Measurements from ENCODE around the gene OXSR1. TPM values are rescaled to one million over a fixed set of nuclear protein-coding genes. Genes with fewer than 3 reads are reported as not detected.

The OXSR1 gene
- total and polyA plus RNA-seq, 2 of the 13 experiments (the other 11 are each of a cell fraction or from before 2014, with no cell fraction given): 27.4 to 32.6 TPM

- H2AFZ ChIP-seq (ENCODE audit: low read length): no peak overlapping the region
- no peak for FAIRE-seq
- peaks cover 2% of the 10 kb centered on the region; the same call in 1 of the 2 replicates for H3K4me1 ChIP-seq (ENCODE audit: insufficient read depth, low read length)
- no peaks in the 10 kb centered on the region for H4K20me1 ChIP-seq (ENCODE audit: insufficient read depth, low read length)
- H3K27me3 ChIP-seq (ENCODE audit: control insufficient read depth in 1 of 2, insufficient read depth in 2 of 2, low read length in 2 of 2): no peaks in the 10 kb centered on the region
- intact Hi-C loops (cut with micrococcal nuclease; ENCODE audit: unreplicated experiment): no loop called here
- POLR2A ChIA-PET: interaction anchor here (1.9 kb wide), 1 partner anchor 21 kb away, joined by 6 read pairs; the partner anchor contains the start of gene ACAA1
- H3K27ac ChIP-seq (ENCODE audit: extremely low read length, insufficient read depth, low read length): no peak overlapping the region
- no peak overlapping the region for H3K9ac ChIP-seq (ENCODE audit: insufficient read depth, low read depth, low read length)
- no peak overlapping the region for H3K4me3 ChIP-seq (replicated peaks in 1 of 3; ENCODE audit: insufficient read depth in 1 of 3, low read depth in 2 of 3, low read length in 3 of 3)
- CTCF ChIA-PET (ENCODE audit: low intra/inter-chr PET ratio, low total read pairs): no interaction called here
- no peak overlapping the region for H3K4me2 ChIP-seq (ENCODE audit: low read depth, low read length)
- no peaks in the 10 kb centered on the region for H3K79me2 ChIP-seq (ENCODE audit: insufficient read depth, low read length)
- in situ Hi-C loops (cut with HindIII; ENCODE audit: extremely low pct_ligation_motif_present, low pct_unique_long_range_greater_than_20kb): no loop called here
- no peaks in the 10 kb centered on the region for H3K36me3 ChIP-seq (replicated peaks in 1 of 2; ENCODE audit: control insufficient read depth in 1 of 2, insufficient read depth in 2 of 2, low read length in 2 of 2)
- DNase-seq (ENCODE audit: low spot score): no peak
- WGBS (ENCODE audit: low lambda C conversion rate): 82% methylated on average over 3 of the region's 3 CpGs
- H3K9me3 ChIP-seq (ENCODE audit: low read length): no peaks in the 10 kb centered on the region
- no peak for ATAC-seq
- no peak for TF ChIP-seq PREB (CRISPR knock-in tag; IDR thresholded peaks at IDR 0.05)
- peak; percentile 83 for TF ChIP-seq LCORL (IDR thresholded peaks at IDR 0.05)
- TF ChIP-seq LCORL (CRISPR knock-in tag; IDR thresholded peaks at IDR 0.05): no peak
- no TSS peak for BruUV-seq (replicated peaks)
Observed at GRCh38 chr3:38157595-38157994, 7.7 kb upstream of the OXSR1 start.

- ChIA-PET CTCF (ENCODE audit: low intra/inter-chr PET ratio, low total read pairs) (no interaction called here), POLR2A (interaction anchor here (1.9 kb wide), 1 partner anchor 22 kb away, joined by 6 read pairs; the partner anchor contains the start of gene ACAA1)
- ATAC-seq (no peak), FAIRE-seq (no peak), DNase-seq (ENCODE audit: low spot score) (no peak)
- TF ChIP-seq HMGXB3 (CRISPR knock-in tag; IDR thresholded peaks at IDR 0.05; ENCODE audit: borderline replicate concordance) (no peak), MXD1 (CRISPR knock-in tag; IDR thresholded peaks at IDR 0.05) (no peak), ZBTB37 (CRISPR knock-in tag; IDR thresholded peaks at IDR 0.05) (no peak), CSRNP2 (CRISPR knock-in tag; conservative IDR thresholded peaks at IDR 0.05; ENCODE audit: low read depth) (no peak)
- H3K27me3 ChIP-seq (ENCODE audit: control insufficient read depth in 1 of 2, insufficient read depth in 2 of 2, low read length in 2 of 2): no peaks in the 10 kb centered on the region
- H4K20me1 ChIP-seq (ENCODE audit: insufficient read depth, low read length): no peaks in the 10 kb centered on the region
- intact Hi-C loops (cut with micrococcal nuclease; ENCODE audit: unreplicated experiment): no loop called here
- in situ Hi-C loops (cut with HindIII; ENCODE audit: extremely low pct_ligation_motif_present, low pct_unique_long_range_greater_than_20kb): no loop called here
- no TSS peak for BruUV-seq (replicated peaks)
- H2AFZ ChIP-seq (ENCODE audit: low read length): no peak overlapping the region
- WGBS (ENCODE audit: low lambda C conversion rate): 60% methylated on average over 5 of the region's 5 CpGs
- H3K9me3 ChIP-seq (ENCODE audit: low read length): no peaks in the 10 kb centered on the region
- H3K9ac ChIP-seq (ENCODE audit: insufficient read depth, low read depth, low read length): no peak overlapping the region
- peaks cover 8% of the 10 kb centered on the region for H3K4me1 ChIP-seq (ENCODE audit: insufficient read depth, low read length)
- no peak overlapping the region for H3K4me3 ChIP-seq (replicated peaks in 1 of 3; ENCODE audit: insufficient read depth in 1 of 3, low read depth in 2 of 3, low read length in 3 of 3)
- no peak overlapping the region for H3K4me2 ChIP-seq (ENCODE audit: low read depth, low read length)
- no peaks in the 10 kb centered on the region for H3K79me2 ChIP-seq (ENCODE audit: insufficient read depth, low read length)
- H3K36me3 ChIP-seq (replicated peaks in 1 of 2; ENCODE audit: control insufficient read depth in 1 of 2, insufficient read depth in 2 of 2, low read length in 2 of 2): no peaks in the 10 kb centered on the region
- H3K27ac ChIP-seq (ENCODE audit: extremely low read length, insufficient read depth, low read length): no peak overlapping the region
Observed at GRCh38 chr3:38158472-38158871, 6.9 kb upstream of the OXSR1 start.
